SIG-M5 (cell line): Measurements from ENCODE around the gene PSENEN.
"Not testable (repeated sequence)": the region's sequence is repeated elsewhere in the genome, so short reads cannot be mapped to it uniquely, and the experiment has no call there.

ENCODE experiments used
- DNase-seq: peaks from one replicate; lab custom pipeline; 2025; lab: John Stamatoyannopoulos, UW

Gene PSENEN

GRCh38 chr19:35751839-35752745 lies 6.6 kb downstream of the PSENEN start:
- DNase-seq = no peak

DNA sequence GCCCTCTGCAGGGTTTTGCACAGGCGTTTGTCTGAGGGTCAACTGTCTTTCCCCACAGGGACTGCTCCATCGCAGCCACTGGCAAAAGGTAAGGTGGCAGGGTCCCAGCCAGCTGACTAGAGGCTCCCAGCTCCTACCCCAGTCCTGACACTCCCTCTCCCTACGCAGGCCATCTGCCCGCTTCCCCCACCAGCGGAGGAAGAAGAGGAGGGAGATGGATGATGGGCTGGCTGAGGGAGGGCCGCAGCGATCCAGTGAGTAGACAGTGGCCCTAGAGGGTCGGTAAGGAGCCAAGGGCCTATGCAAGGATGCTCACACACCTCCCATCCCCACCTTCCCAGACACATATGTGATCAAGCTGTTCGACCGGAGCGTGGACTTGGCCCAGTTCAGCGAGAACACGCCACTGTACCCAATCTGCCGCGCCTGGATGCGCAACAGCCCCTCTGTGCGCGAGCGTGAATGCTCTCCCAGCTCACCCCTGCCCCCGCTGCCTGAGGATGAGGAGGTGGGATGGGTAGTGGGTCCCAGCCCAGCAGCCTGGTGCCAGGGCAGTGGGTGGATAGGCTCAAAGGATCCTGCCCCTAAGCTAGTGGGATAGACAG lies 7.4 kb downstream of the PSENEN start:
- DNase-seq = no peak

GRCh38 chr19:35753634-35754369 lies 8.4 kb downstream of the PSENEN start:
- no peak for DNase-seq

- no peak for DNase-seq
These were observed 9.1 kb downstream of the PSENEN start for GRCh38 chr19:35754370-35755130.

DNA sequence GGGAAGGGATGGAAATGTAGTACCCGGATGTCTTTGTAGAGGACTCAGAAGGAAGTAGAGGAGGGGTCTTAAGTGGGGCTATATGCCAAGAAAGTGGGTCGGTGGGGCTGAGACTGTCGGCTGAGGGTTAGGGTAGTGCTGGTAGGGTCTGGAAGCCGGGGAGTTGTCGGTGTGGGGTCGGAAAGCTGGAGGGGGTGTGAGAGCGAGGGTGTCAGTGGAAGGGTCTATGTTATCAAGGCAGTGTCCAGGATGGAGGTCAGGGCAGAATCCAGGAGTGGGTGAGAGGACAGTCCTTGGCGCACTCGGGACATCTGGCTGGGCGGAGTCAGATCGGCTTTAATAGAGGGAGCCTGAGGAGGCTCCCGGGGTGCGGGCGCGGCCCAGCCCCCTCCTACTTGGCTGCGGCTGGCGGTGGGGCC lies 9.7 kb downstream of the PSENEN start:
- no peak for DNase-seq

GRCh38 chr19:35755550-35756376 lies 10.3 kb downstream of the PSENEN start:
- no peak for DNase-seq

GRCh38 chr19:35756377-35757230 lies 11.2 kb downstream of the PSENEN start, which contains the start of gene HSPB6:
Gene HSPB6, minus strand, starts transcription at chr19:35757029. Its CDS starts 21 bp downstream, at chr19:35757008.
- DNase-seq = no peak

DNA sequence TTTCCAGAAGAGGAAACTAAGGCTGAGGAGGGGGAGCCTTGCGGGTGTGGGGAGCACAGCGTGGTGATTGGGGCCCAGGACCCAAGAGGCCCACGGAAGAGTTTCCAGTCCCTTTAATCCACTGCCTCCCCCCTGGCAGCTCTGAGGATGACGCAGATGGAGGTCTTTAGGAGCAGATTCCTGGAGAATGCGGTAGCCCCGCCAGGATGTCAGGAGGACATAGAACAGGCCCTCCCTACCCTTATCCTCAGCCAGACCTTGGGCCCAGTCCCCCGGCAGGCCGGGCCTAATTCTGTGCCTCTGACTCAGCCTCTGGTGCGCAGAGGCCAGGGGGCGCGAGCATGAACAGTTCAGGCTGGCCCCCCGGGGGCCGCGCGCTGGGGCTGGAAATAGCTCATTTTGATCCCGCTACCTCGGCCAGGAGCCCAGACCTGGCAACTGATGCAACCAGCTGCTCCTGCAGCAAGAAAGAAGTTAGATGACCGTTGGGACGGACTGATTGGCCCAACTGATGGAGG lies 11.8 kb downstream of the PSENEN start:
- DNase-seq = no peak

GRCh38 chr19:35757749-35758608 lies 12.5 kb downstream of the PSENEN start, which contains the start of gene PROSER3:
Gene PROSER3, plus strand, starts transcription at chr19:35758176. Its CDS starts 40 bp downstream, at chr19:35758216.
- DNase-seq = peak; percentile 97

DNA sequence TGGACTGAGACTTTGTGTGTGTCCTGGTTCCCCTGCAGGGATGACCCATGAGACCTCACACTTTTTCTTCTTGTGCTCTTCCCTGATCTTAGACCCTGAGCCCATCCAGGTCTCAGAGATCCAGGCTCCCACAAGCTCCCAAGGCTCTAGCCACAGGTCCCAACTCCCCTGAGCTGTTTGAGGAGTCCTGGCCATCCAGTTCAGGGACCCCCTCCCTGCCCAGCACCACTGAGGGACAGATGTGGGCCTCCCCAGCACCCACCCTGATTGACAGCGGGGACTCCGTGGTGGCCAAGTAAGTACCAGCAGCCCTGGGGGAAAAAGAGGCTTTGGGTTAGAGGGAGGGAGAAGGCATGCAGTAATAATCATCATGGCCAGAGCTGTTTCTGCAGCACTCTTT lies 14.2 kb downstream of the PSENEN start:
- DNase-seq = no peak

- no peak for DNase-seq
These were observed 15.4 kb downstream of the PSENEN start for GRCh38 chr19:35760711-35761349.

DNA sequence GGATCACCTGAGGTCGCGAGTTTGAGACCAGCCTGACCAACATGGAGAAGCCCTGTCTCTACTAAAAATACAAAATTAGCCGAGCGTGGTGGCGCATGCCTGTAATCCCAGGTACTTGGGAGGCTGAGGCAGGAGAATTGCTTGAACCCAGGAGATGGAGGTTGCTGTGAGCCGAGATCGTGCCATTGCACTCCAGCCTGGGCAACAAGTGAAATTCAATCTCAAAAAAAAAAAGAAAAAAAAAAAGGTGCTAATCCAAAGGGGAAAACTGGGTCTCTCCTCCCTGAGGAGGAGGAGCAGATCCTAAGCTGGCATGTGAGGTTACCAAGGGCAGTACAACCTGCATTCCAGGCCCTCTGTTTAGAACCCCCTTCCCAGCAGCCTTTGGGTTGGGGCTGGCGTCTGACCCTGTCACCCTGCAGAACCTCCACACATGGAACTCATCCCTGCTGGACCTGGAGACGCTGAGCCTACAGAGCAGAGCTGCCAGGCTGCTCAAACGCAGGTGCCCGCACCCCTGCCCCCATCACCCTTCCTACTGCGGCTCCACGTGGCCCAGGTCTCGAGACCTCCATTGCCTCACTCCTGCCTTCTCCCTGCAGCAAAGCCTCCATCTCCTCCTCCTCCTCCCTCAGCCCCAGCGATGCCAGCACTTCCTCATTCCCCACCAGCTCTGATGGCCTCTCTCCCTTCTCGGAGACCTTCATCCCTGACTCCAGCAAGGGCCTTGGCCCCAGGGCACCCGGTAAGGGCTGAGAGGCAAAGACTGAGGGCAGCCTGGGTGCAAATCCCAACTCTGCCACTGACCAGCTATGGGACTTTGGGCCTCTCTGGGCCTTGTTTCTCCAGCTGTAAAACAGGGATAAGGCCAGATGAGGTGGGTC lies 19.2 kb downstream of the PSENEN start:
- no peak for DNase-seq

DNA sequence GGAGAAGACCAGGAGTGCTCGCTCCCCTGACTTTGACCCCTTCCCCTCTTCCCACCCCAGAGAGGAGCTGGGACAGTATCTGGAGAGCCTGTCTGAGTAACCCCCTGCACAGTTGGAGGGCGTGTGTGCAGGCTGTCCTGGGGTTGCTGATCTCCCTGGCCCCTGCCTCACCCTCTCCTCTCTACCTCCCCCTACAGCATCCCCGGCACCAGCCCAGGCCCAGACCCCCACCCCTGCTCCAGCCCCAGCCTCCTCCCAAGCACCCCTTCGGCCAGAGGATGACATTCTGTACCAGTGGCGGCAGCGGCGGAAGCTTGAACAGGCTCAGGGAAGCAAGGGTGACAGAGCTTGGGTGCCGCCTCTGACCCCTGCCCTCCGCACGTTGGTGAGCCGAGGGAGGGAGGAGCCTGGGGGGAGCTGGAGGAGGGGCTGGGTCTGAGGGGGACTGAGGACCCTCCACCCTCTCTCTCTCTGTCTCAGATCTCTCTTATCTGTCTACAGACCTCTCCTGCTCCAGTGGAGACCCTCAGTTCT lies 21.2 kb downstream of the PSENEN start:
- no peak for DNase-seq

GRCh38 chr19:35767288-35768081 lies 22.0 kb downstream of the PSENEN start:
- DNase-seq = no peak

DNA sequence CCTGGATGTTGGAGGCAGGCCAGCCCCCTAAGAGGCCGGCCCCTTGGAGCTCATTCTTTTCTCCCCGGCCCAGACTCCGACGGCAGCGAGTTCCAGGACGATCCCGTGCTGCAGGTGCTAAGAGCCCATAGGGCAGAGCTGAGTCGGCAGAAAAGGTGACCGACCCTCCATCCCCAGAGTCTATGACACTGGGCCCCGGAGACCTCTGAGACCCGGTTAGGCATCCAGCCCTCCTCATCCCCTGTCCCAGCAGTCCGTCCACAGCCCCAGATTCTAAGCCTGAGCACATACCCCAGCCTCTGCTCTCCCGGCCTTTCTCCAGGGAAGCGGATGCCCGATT lies 22.6 kb downstream of the PSENEN start:
- DNase-seq = no peak

GRCh38 chr19:35772362-35772761 lies 26.9 kb downstream of the PSENEN start:
- DNase-seq = not testable (repeated sequence)
